B cell (primary cell): Measurements from ENCODE around the gene USP44. TPM values are rescaled to one million over a fixed set of nuclear protein-coding genes. Genes with fewer than 3 reads are reported as not detected.

ENCODE experiments used
- ATAC-seq: fragments of 200-7000 bp; cut with Tn5 transposase; one replicate; pipeline ENCODE4 v1.10.0; 2021; ENCODE audit warnings: low read depth, mild to moderate bottlenecking, moderate number of reproducible peaks, moderate library complexity
- CTCF ChIA-PET: fragments of 350-600 bp; sonication (Branson Sonifier 250); formaldehyde crosslinking; loops from one replicate; lab custom pipeline; 2021; ENCODE audit warnings: antibody characterized with exemption, inconsistent platforms; lab: Charles Lee
- POLR2A ChIA-PET: fragments of 350-600 bp; sonication (Branson Sonifier 250); formaldehyde crosslinking; loops from one replicate; lab custom pipeline; 2021; ENCODE audit warnings: antibody characterized with exemption; lab: Charles Lee
- DNase-seq: peaks from one replicate; pipeline ENCODE4 v3.0.0; 2013
- H2AFZ ChIP-seq: 2 replicates; pipeline ENCODE4 v1.6.1; 2012; ENCODE audit warnings: mild to moderate bottlenecking, low read depth, low read length; ENCODE audit not compliant: insufficient read depth, poor library complexity, severe bottlenecking
- H3K27ac ChIP-seq, 2 donors: 1 replicate in 1 of 2; 2 replicates in 1 of 2; pipeline ENCODE4 v1.5.1; 2012 to 2013; ENCODE audit warnings: low read length in 2 of 2, mild to moderate bottlenecking in 2 of 2, moderate library complexity in 1 of 2
- H3K27me3 ChIP-seq, 4 experiments: fragments of 200-600 bp in 1 of 4; sonication (generic) in 1 of 4; replicated peaks in 1 of 4; 1 replicate in 2 of 4; 2 replicates in 2 of 4; pipeline versions ENCODE4 v1.6.1 to v1.7.0; 2013 to 2016; ENCODE audit warnings: low read length in 3 of 4, mild to moderate bottlenecking in 2 of 4, mixed read lengths in 1 of 4, moderate library complexity in 1 of 4; ENCODE audit not compliant: insufficient read depth in 4 of 4, control insufficient read depth in 3 of 4; ENCODE audit errors: control extremely low read depth in 1 of 4
- H3K36me3 ChIP-seq, 2 experiments: replicated peaks in 1 of 2; 1 replicate in 1 of 2; 2 replicates in 1 of 2; pipeline versions ENCODE4 v1.6.1 to v1.7.1; 2013; ENCODE audit warnings: low read length in 1 of 2; ENCODE audit not compliant: insufficient read depth in 2 of 2, control insufficient read depth in 1 of 2; ENCODE audit errors: control extremely low read depth in 1 of 2, extremely low read depth in 1 of 2
- H3K4me1 ChIP-seq, 2 donors: fragments of 200-600 bp in 1 of 2; sonication (generic) in 1 of 2; 1 replicate in 1 of 2; 2 replicates in 1 of 2; pipeline versions ENCODE4 v1.5.1 to v1.6.1; 2013 to 2017; ENCODE audit warnings: low read length in 2 of 2; ENCODE audit not compliant: control insufficient read depth in 2 of 2, insufficient read depth in 2 of 2
- H3K4me2 ChIP-seq: replicated peaks from 2 replicates; pipeline ENCODE3; 2012; ENCODE audit warnings: mild to moderate bottlenecking, low read depth, low read length; ENCODE audit not compliant: poor library complexity, severe bottlenecking
- H3K4me3 ChIP-seq, 5 experiments: fragments of 200-600 bp in 1 of 5; sonication (generic) in 1 of 5; 1 replicate in 3 of 5; 2 replicates in 2 of 5; pipeline versions ENCODE4 v1.5.1 to v1.7.0; 2011 to 2016; ENCODE audit warnings: low read length in 4 of 5, mild to moderate bottlenecking in 4 of 5, low read depth in 2 of 5, control low read depth in 1 of 5, moderate library complexity in 1 of 5; ENCODE audit not compliant: insufficient read depth in 1 of 5; ENCODE audit errors: control extremely low read depth in 1 of 5, extremely low read depth in 1 of 5
- H3K79me2 ChIP-seq: fragments of 200-600 bp; sonication (generic); one replicate; pipeline ENCODE4 v1.6.0; 2016; ENCODE audit warnings: low read length; ENCODE audit not compliant: control insufficient read depth, insufficient read depth
- H3K9ac ChIP-seq: fragments of 200-600 bp; sonication (generic); 2 replicates; pipeline ENCODE4 v1.6.1; 2017; ENCODE audit warnings: mild to moderate bottlenecking, low read length, moderate library complexity
- H3K9me3 ChIP-seq, 3 donors: one replicate each; pipeline versions ENCODE4 v1.6.1 to v1.7.1; 2013; ENCODE audit warnings: low read length in 2 of 3; ENCODE audit not compliant: control insufficient read depth in 2 of 3, insufficient read depth in 1 of 3; ENCODE audit errors: control extremely low read depth in 1 of 3
- H4K20me1 ChIP-seq: 2 replicates; pipeline ENCODE4 v1.6.0; 2012; ENCODE audit warnings: mild to moderate bottlenecking, low read length; ENCODE audit not compliant: insufficient read depth, control insufficient read depth, poor library complexity, severe bottlenecking
- H3K27ac Mint-ChIP-seq: one replicate; pipeline ENCODE4 v1.8.0; 2021; ENCODE audit warnings: mixed read lengths
- H3K27me3 Mint-ChIP-seq: one replicate; pipeline ENCODE4 v1.8.0; 2021; ENCODE audit warnings: mixed read lengths
- H3K4me1 Mint-ChIP-seq: one replicate; pipeline ENCODE4 v1.8.0; 2021; ENCODE audit warnings: mixed read lengths
- H3K4me3 Mint-ChIP-seq: one replicate; pipeline ENCODE4 v1.8.0; 2021; ENCODE audit warnings: mixed read lengths
- H3K9me3 Mint-ChIP-seq: one replicate; pipeline ENCODE4 v1.8.0; 2022; ENCODE audit warnings: mixed read lengths; ENCODE audit not compliant: insufficient read depth
- CTCF ChIP-seq: fragments of 200-600 bp; IDR thresholded peaks from one replicate; pipeline ENCODE4 v1.8.0; 2022; ENCODE audit warnings: antibody characterized with exemption, mild to moderate bottlenecking
- EZH2 ChIP-seq: IDR thresholded peaks from 2 replicates; pipeline ENCODE4 v1.6.1; 2012; ENCODE audit warnings: borderline replicate concordance, low read depth, mild to moderate bottlenecking, moderate library complexity, low read length; ENCODE audit not compliant: insufficient read depth, poor library complexity, severe bottlenecking
- WGBS: methylation state at CpG from one replicate; pipeline ENCODE4 v1.1.5; 2013; ENCODE audit warnings: missing lambda C conversion rate; ENCODE audit not compliant: insufficient coverage; 5-methylcytosine and 5-hydroxymethylcytosine counted together
- intact Hi-C: fragments of 100-400 bp; cut with micrococcal nuclease; formaldehyde crosslinking; loops from one replicate; pipeline ENCODE4 v1.10.0; 2022
- polyA plus RNA-seq: library from polyadenylated mRNA; depleted of rRNA; stranded (reverse); fragments of >200 nt; gene quantifications from 2 replicates; pipeline ENCODE4 v1.2.3, GENCODE V29; 2012
- total RNA-seq, 2 donors: library from RNA; stranded (reverse); fragments of 120-200 nt in 1 of 2; gene quantifications; 1 replicate in 1 of 2; 2 replicates in 1 of 2; pipeline versions ENCODE4 v1.2.3 to v1.2.4, GENCODE V29; 2013 to 2022

The USP44 gene
- total and polyA plus RNA-seq, 2 donors (not counting 1 experiment from before 2014, with no cell fraction given): 2.5 to 7.1 TPM

GRCh38 chr12:95473231-95473883, 77.9 kb downstream of the USP44 start:
- intact Hi-C loops: loop anchor here (1.0 to 5.0 kb wide), 2 partner anchors 255 to 384 kb away; partner anchors contain the start of gene SNRPF
- no peak for DNase-seq
- H3K9ac ChIP-seq: peak overlapping the region; percentile 92
- no peaks in the 10 kb centered on the region for H3K9me3 ChIP-seq
- H3K36me3 ChIP-seq: peaks cover 7 to 18% of the 10 kb centered on the region in 2 experiments
- TF ChIP-seq EZH2 (no peak), CTCF (no peak)
- peaks cover 16 to 17% of the 10 kb centered on the region in 2 donors for H3K4me1 ChIP-seq
- Mint-ChIP-seq H3K27me3 (peaks cover 6% of the 10 kb centered on the region), H3K4me3 (peak overlapping the region; percentile 100), H3K4me1 (peaks cover 42% of the 10 kb centered on the region), H3K9me3 (no peaks in the 10 kb centered on the region), H3K27ac (peak overlapping the region; percentile 99)
- peak overlapping the region; percentile 73 to 94 for H3K27ac ChIP-seq
- 0% methylated on average over 12 of the region's 23 CpGs for WGBS
- H3K79me2 ChIP-seq: peaks cover 57% of the 10 kb centered on the region
- peak overlapping the region; percentile 71 to 98 (median 90) for H3K4me3 ChIP-seq
- ATAC-seq: peak; percentile 24
- peak overlapping the region; percentile 86 for H3K4me2 ChIP-seq
- H2AFZ ChIP-seq: peak overlapping the region; percentile 91
- H3K27me3 ChIP-seq: no peaks in the 10 kb centered on the region
- H4K20me1 ChIP-seq: no peaks in the 10 kb centered on the region
- ChIA-PET POLR2A (interaction anchor here (0.5 to 1.8 kb wide), 5 partner anchors 35 to 400 kb away, joined by 3 to 11 read pairs (median 4); partner anchors contain the start of genes FGD6, NR2C1 and VEZT), CTCF (interaction anchor here (0.8 to 2.4 kb wide), 4 partner anchors 61 to 1373 kb away, joined by 3 to 12 read pairs (median 4); no protein-coding TSS in a partner anchor)

GRCh38 chr12:95470300-95470699, 81.0 kb downstream of the USP44 start:
- Histone ChIP-seq H3K27me3 (no peaks in the 10 kb centered on the region), H3K4me1 (peaks cover 13% of the 10 kb centered on the region in 2 donors), H3K36me3 (no peaks in the 10 kb centered on the region), H3K9me3 (no peaks in the 10 kb centered on the region), H3K27ac (no peak overlapping the region), H3K9ac (no peak overlapping the region), H3K4me2 (no peak overlapping the region), H4K20me1 (no peaks in the 10 kb centered on the region), H3K79me2 (peaks cover 26% of the 10 kb centered on the region), H2AFZ (no peak overlapping the region), H3K4me3 (no peak overlapping the region)
- Mint-ChIP-seq H3K27me3 (peaks cover 6% of the 10 kb centered on the region), H3K9me3 (no peaks in the 10 kb centered on the region), H3K4me3 (no peak overlapping the region), H3K27ac (no peak overlapping the region), H3K4me1 (peaks cover 28% of the 10 kb centered on the region)
- TF ChIP-seq CTCF (no peak), EZH2 (no peak)
- intact Hi-C loops: loop anchor here (5.0 kb wide), 1 partner anchor 387 kb away; the partner anchor contains the start of gene SNRPF
- ATAC-seq (no peak), DNase-seq (no peak)
- POLR2A ChIA-PET: no interaction called here
- WGBS: 100% methylated on average over 1 of the region's 1 CpG
- CTCF ChIA-PET: no interaction called here
